Muscle of back (tissue), 13 donors: ENCODE measurements around the gene CSRP1. TPM values are rescaled to one million over a fixed set of nuclear protein-coding genes. Genes with fewer than 3 reads are reported as not detected.
"Not testable (repeated sequence)": the region's sequence is repeated elsewhere in the genome, so short reads cannot be mapped to it uniquely, and the experiment has no call there.

ENCODE experiments used
- DNase-seq, 3 donors: peaks; one replicate each; pipeline versions ENCODE4 v3.0.0 to v3.0.0-alpha.2; 2013
- long read RNA-seq, 9 donors: transcript quantifications; one replicate each; lab custom pipeline, GENCODE V29; 2026
- polyA plus RNA-seq, 10 donors: library from polyadenylated mRNA; unstranded; fragments of 120-200 nt; gene quantifications; one replicate each; pipeline ENCODE4 v1.2.1, GENCODE V29; 2013; ENCODE audit not compliant: insufficient read length in 10 of 10

Gene CSRP1
- polyA plus RNA-seq: 10 to 100 TPM; 36.7 to 51.4 (median 43.6) TPM
- long read RNA-seq, donor 1, full-length matches to known transcripts: 9 of 9 reads
- long read RNA-seq, donor 1, partial matches to known transcripts: 0 of 9 reads
- long read RNA-seq, donor 1, other reads (novel, unspliced or antisense): 0 of 9 reads
- long read RNA-seq, donor 2, transcript CSRP1-201 (6 exons, 1,952 nt): major isoform, 8 of 8 reads
- long read RNA-seq, donor 2, partial matches to known transcripts: 0 of 8 reads
- long read RNA-seq, donor 2, other reads (novel, unspliced or antisense): 0 of 8 reads
- long read RNA-seq, donor 3: 0 reads
- long read RNA-seq, donor 4, transcript CSRP1-201 (6 exons, 1,952 nt): major isoform, 9 of 9 reads
- long read RNA-seq, donor 4, partial matches to known transcripts: 0 of 9 reads
- long read RNA-seq, donor 4, other reads (novel, unspliced or antisense): 0 of 9 reads
- long read RNA-seq, donor 5, full-length matches to known transcripts: 21 of 21 reads
- long read RNA-seq, donor 5, partial matches to known transcripts: 0 of 21 reads
- long read RNA-seq, donor 5, other reads (novel, unspliced or antisense): 0 of 21 reads
- long read RNA-seq, donor 6, full-length matches to known transcripts: 19 of 19 reads
- long read RNA-seq, donor 6, partial matches to known transcripts: 0 of 19 reads
- long read RNA-seq, donor 6, other reads (novel, unspliced or antisense): 0 of 19 reads
- long read RNA-seq, donor 7, full-length matches to known transcripts: 11 of 11 reads
- long read RNA-seq, donor 7, partial matches to known transcripts: 0 of 11 reads
- long read RNA-seq, donor 7, other reads (novel, unspliced or antisense): 0 of 11 reads
- long read RNA-seq, donor 8, full-length matches to known transcripts: 13 of 13 reads
- long read RNA-seq, donor 8, partial matches to known transcripts: 0 of 13 reads
- long read RNA-seq, donor 8, other reads (novel, unspliced or antisense): 0 of 13 reads
- long read RNA-seq, donor 9, full-length matches to known transcripts: 3 of 3 reads
- long read RNA-seq, donor 9, partial matches to known transcripts: 0 of 3 reads
- long read RNA-seq, donor 9, other reads (novel, unspliced or antisense): 0 of 3 reads

DNA sequence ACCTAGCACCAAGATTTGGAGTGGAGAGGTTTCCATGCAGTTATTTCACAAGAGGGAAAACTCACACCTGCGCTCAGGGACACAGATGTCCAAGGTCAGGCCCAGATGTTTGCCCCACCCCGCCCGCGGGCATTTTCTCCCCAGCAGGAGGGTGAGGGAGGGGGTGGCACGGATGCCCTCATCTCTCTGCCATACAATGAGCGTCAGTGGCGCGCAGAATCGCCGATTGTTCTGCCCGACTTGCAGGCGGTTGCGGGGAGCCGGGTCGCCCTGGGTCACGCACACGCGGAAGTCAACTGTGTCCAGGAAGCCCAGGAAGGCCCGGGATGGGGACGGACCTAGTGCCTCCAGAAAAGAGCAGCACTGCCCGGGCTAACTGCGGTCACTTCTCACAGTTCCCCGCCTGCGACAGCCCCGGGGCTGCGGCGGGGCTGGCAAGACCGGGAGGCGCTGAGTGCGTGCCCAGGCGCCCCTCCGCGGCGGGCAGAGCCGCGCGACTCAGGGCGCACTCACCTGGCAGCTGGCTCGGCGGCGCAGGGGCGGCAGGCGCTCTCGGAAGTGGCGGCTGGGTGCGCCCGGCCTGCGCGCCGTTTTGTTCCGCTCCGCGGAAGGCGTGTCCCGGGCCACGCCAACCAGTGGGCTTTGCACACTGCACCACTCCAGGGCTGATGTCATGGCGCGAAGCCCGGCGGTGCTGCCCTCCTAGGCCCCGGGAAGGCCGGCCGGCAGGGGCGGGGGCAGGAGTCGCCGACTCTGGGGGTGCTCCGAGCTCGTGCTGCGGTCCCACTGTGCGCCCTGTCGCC is at the start of gene CSRP1:
Gene CSRP1 (minus strand): TSS at position 567 of the 803 bp plus-strand sequence. CDS start 10,820 bp downstream, outside the sequence.
- DNase-seq: peak; percentile 76 to 92 (median 87)

DNA sequence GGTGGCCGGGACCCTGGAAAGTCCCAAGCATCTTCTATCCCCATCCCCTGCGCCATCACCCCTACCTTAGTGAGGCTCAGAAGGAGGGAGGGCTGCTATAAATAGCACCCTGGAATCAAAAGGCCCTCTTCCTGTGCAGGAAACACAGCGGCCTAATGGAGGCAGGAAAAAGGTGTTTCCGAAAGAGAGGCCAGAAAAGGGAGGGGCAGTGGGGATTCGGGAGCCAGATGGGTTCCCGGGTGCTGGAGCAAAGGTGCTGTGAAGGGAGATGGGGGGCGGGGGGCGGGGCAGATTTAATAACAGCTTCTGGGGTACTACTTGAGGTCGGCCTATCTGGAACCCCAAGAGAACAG is 48.6 kb upstream of the CSRP1 start:
- DNase-seq: peak in 1 of 3 donors; percentile 25

- peak in 1 of 3 donors; percentile 7 for DNase-seq
These were observed 48.1 kb upstream of the CSRP1 start for GRCh38 chr1:201554789-201555592.

DNA sequence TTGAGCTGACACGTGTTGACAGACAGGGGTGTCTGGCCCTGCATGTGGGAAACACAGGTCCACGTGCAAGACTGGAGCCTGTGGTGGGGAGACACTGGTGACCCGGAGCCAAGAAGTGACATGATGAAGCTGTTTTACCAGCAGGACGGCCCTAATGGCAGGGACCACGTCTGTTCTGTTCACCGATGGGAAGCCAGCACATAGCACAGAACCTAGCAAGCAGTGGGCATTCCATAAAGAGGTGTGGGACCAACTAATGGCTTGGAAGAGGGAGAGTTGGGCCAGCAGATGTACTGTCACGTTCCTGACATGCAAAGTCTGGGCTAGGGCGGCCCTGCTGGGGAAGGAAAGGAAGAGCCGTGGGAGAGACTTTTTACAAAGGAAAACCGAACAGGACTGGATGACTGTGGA is 47.3 kb upstream of the CSRP1 start:
- no peak for DNase-seq

GRCh38 chr1:201553496-201554189 is 46.7 kb upstream of the CSRP1 start:
- no peak for DNase-seq

GRCh38 chr1:201552941-201553351 is 46.0 kb upstream of the CSRP1 start:
- no peak for DNase-seq

DNA sequence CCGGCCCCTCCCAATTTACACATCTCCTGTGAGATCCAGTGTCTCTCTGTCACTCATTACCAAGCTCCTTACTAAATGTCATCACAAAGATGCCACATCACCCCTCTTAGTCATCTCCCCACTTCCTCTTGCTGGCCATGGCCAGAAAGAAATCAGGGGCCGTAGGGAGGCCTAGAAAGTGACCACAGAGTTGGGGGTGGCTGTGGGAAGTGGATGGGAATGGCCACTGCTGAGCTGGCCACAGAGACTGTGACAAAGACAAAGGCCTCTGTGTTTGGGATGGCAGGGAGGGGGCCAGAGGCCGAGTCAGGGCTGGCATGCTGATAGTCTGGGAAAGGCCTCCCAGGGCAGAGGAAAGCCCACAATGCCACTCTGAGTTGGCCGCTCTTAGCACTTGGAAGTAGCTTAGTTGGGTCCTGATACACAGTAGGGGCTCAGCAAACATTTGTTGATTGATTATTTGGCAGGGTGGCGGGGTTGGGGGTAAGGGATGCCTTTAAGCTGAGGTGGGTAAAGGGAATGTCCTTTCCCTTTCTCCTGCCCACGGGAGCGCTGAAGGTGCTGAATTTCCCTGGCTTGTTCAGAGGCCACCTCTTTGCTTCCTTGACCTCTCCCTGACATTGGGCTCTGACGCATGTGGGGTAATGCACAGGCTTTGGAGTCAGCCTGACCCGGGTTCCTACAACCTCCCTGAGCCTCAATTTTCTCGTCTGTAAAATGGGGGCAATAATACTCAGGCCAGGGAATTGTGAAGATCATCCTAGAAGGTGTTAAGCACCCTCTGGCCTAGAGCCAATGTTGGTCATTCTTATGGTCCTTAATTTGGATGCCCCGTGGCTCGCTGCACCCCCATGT is 45.2 kb upstream of the CSRP1 start:
- DNase-seq: no peak

- DNase-seq: no peak
These were observed 44.2 kb upstream of the CSRP1 start for GRCh38 chr1:201551096-201551495.

DNA sequence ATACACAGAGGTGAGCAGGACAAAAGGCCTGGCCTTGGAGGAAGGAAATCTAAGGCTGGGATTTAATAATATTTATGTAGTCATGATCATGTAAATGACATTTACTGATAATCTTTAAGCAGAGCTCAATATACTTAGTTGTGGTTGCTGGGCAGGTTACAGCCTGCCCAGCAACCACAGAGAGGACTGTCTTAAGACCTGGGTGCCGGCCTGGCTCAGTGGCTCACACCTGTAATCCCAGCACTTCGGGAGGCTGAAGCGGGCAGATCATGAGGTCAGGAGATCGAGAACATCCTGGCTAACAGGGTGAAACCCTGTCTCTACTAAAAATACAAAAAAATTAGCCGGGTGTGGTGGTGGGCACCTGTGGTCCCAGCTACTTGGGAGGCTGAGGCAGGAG is 42.6 kb upstream of the CSRP1 start:
- not testable (repeated sequence) for DNase-seq

GRCh38 chr1:201545851-201546492 is 39.0 kb upstream of the CSRP1 start:
- no peak for DNase-seq

DNA sequence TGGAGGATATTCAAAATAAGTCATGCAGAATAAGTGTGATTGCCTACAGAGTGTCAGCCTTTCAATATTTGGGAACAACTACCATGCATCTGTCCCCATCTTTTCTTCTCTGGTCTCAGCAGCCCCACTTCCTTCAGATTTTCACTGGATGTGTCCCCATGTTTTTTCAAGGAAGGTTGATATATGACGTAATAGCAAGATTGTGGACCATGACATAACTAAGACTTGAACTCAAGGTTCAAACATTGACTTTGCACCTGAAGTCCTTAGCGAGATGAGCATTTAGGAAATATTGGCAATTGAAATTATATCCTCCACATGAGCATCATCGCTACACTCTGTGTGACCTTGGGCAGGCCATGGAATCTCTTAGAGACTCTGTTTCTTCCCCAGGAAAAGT is 37.8 kb upstream of the CSRP1 start:
- no peak for DNase-seq

DNA sequence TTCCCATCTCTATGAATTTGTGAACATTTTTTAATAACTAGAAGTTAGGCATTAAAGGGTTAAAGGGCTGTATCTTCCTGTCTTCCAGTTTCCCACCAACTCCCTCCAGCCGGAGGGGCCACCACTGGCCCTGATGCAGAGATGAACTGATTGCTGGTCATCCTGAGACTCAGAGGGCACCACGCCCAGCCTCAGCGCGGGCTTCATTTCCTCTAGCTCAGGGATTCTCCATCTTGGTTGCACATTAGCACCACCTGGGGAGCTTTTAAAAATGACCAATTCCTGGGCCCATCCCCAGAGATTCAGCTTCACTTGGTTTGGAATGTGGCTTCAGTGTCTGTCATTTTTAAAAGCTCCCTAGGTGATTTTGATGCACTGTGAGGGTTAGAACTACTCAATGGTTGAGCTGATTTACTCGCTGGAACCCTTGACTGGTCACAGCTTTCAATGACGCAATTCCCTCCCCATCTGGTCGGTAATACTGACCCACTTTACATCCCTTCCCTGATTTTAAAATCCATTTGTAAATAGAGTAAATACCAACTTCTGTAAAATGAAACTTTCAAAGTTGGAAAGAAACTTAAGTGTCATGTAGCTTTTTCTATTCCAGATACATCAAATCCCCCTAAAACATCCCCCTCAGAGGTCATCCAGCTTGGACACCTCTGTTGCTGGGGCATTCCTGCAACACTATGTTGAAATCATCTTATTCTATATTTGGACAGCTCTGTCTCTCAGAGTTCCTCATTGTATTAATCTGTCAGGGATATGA is 37.1 kb upstream of the CSRP1 start:
- DNase-seq: peak in 1 of 3 donors; percentile 16

- peak in 2 of 3 donors; percentile 48 to 68 for DNase-seq
These were observed 35.5 kb upstream of the CSRP1 start for GRCh38 chr1:201542309-201543035.

DNA sequence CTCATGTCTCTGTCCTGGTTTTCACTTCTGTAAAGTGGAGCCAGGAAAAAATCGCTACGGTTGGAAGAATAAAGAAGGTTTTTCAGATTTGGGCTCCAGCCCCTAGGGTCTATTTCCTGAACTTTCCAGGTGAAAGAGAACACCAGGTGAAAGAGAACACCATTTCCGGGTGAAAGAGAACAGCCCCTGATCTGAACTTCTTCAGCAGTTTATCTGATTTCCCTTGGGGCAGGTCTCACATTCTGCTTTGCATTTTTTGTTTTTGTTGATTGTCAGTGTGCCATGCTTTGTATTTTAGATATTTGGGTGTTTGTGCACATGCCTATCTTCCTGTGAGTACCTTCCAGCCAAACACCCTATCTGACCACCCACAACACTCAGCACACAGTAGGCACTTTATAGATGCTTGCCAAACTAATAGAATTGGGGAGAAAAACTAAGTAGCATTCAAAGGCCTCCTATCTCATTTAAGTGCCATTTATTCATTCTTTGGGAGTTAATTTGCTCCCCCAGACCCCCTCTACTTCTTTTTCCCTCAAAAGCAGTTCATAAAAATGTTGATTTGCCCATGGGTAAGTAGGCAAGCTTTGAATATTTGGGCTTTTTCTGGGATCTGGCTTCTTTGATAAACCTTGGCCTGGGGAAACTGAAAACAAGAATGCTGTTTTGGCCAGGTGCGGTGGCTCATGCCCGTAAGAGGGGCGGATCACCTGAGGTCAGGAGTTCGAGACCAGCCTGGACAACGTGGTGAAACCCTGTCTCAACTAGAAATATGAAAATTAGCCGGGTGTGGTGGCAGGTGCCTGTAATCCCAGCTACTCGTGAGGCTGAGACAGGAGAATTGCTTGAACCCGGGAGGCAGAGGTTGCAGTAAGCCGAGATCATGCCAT is 34.2 kb upstream of the CSRP1 start:
- no peak for DNase-seq

- DNase-seq: peak in 2 of 3 donors; percentile 60 to 77
These were observed 32.9 kb upstream of the CSRP1 start for GRCh38 chr1:201539561-201540431.
